ENCODE data around the gene MTERF2. TPM values are rescaled to one million over a fixed set of nuclear protein-coding genes. Genes with fewer than 3 reads are reported as not detected.

The MTERF2 gene
- polyA plus RNA-seq, 3 donors = 0.54 to 1.2 (median 0.73) TPM

DNA sequence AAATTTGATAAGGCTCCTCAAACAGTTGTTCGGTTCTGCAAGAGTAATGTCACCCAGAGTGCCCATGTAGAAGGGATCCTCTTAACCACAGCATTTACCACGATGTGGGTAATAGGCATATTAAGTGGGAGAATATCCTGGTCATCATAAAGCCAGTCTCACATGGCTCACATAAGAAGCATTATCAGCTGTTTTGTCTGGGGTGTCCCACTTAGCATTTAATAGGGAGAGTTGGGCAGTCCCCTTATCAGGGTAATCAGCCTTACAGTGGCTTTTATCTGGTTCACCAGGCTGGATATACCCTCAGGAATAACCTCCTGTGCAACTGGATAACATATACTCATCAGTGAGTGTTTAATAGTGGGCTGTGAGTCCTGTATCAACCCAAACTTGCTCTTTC lies 44.2 kb downstream of the MTERF2 start:
- peaks cover 27 to 63% of the 10 kb centered on the region in 2 donors for H3K9me3 ChIP-seq (replicated peaks in 1 of 2; ENCODE audit: control insufficient read depth in 1 of 2, insufficient read depth in 1 of 2, low read length in 2 of 2)
- no peak overlapping the region for H3K4me3 ChIP-seq (replicated peaks in 1 of 3; ENCODE audit: low read depth in 2 of 3, low read length in 3 of 3)
- no peak overlapping the region for H2AFZ ChIP-seq (ENCODE audit: insufficient read depth, low read depth, low read length, poor library complexity, severe bottlenecking)
- H3K4me3 Mint-ChIP-seq = peak overlapping the region in 1 of 2 donors; percentile 61
- H3K4me2 ChIP-seq (replicated peaks; ENCODE audit: extremely low read depth, low read length, poor library complexity, severe bottlenecking) = no peak overlapping the region
- no peak overlapping the region for H3K27ac ChIP-seq (ENCODE audit: low read depth in 1 of 2, low read length in 2 of 2)
- peaks cover 11 to 53% (median 41%) of the 10 kb centered on the region in 7 donors for H3K9me3 Mint-ChIP-seq
- no peak for DNase-seq
- no peaks in the 10 kb centered on the region for H4K20me1 ChIP-seq (ENCODE audit: insufficient read depth, low read length)
- no peaks in the 10 kb centered on the region for H3K79me2 ChIP-seq (ENCODE audit: insufficient read depth, low read length)
- H3K36me3 ChIP-seq (replicated peaks in 1 of 2; ENCODE audit: control insufficient read depth in 1 of 2, insufficient read depth in 2 of 2, low read length in 2 of 2) = no peaks in the 10 kb centered on the region
- peaks cover 53 to 84% (median 59%) of the 10 kb centered on the region in 3 donors for H3K27me3 Mint-ChIP-seq (ENCODE audit: low read depth in 3 of 3)
- H3K27ac Mint-ChIP-seq = no peak overlapping the region
- peaks cover 60 to 72% of the 10 kb centered on the region in 2 donors for H3K27me3 ChIP-seq (ENCODE audit: control insufficient read depth in 2 of 2, insufficient read depth in 2 of 2, low read length in 2 of 2)
- no CpG with 5 or more reads among the region's 2 CpGs for WGBS (ENCODE audit: insufficient coverage)
- no peaks in the 10 kb centered on the region for H3K4me1 ChIP-seq (ENCODE audit: control insufficient read depth in 1 of 2, insufficient read depth in 2 of 2, low read length in 2 of 2)
- no peak overlapping the region for H3K9ac ChIP-seq (ENCODE audit: insufficient read depth, low read length, poor library complexity, severe bottlenecking)
- H3K4me1 Mint-ChIP-seq = no peaks in the 10 kb centered on the region
- H3K36me3 Mint-ChIP-seq = no peaks in the 10 kb centered on the region
- TF ChIP-seq, protein P1, sequence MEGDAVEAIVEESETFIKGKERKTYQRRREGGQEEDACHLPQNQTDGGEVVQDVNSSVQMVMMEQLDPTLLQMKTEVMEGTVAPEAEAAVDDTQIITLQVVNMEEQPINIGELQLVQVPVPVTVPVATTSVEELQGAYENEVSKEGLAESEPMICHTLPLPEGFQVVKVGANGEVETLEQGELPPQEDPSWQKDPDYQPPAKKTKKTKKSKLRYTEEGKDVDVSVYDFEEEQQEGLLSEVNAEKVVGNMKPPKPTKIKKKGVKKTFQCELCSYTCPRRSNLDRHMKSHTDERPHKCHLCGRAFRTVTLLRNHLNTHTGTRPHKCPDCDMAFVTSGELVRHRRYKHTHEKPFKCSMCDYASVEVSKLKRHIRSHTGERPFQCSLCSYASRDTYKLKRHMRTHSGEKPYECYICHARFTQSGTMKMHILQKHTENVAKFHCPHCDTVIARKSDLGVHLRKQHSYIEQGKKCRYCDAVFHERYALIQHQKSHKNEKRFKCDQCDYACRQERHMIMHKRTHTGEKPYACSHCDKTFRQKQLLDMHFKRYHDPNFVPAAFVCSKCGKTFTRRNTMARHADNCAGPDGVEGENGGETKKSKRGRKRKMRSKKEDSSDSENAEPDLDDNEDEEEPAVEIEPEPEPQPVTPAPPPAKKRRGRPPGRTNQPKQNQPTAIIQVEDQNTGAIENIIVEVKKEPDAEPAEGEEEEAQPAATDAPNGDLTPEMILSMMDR (IDR thresholded peaks at IDR 0.05) = no peak
- intact Hi-C loops (cut with micrococcal nuclease) = no loop called here

DNA sequence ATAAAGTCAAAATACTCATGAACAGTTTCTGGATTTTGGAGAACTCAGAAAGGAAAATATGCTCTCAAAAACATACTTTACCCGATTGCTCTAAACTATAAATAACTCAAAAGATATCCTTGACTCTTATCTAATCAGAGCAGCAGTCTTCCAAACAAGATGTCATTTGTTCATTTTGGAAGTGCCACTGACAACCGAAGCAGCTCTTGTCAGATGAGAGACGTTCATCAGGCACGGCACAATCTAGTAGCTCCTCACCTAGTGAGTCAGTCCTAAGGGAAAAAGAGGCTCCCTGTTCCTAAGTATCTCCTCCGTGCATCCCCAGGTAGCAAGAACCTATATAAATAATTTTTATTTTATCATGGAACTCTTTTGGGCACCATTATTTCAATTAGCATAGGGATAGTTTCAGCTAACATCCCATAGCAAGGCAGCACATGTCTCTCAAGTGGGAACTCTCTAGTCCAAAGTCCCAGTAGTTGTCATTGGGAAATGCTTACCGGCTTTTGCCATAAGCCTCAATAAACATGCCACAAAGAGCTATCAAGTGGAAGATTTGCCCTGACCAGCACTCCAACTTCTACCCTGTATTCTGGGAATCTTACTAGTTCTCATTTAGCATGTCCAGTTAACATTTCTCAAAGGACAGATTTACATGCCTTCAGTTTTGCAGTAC lies 45.3 kb downstream of the MTERF2 start:
- no peaks in the 10 kb centered on the region for H3K4me1 ChIP-seq (ENCODE audit: control insufficient read depth in 1 of 2, insufficient read depth in 2 of 2, low read length in 2 of 2)
- H3K4me3 ChIP-seq (replicated peaks in 1 of 3; ENCODE audit: low read depth in 2 of 3, low read length in 3 of 3) = no peak overlapping the region
- H2AFZ ChIP-seq (ENCODE audit: insufficient read depth, low read depth, low read length, poor library complexity, severe bottlenecking) = no peak overlapping the region
- Mint-ChIP-seq H3K9me3 (peaks cover 6 to 50% (median 35%) of the 10 kb centered on the region in 7 donors), H3K4me1 (no peaks in the 10 kb centered on the region), H3K27me3 (ENCODE audit: low read depth in 3 of 3) (peaks cover 57 to 84% (median 62%) of the 10 kb centered on the region in 3 donors), H3K36me3 (no peaks in the 10 kb centered on the region), H3K4me3 (peak overlapping the region in 1 of 2 donors; percentile 70), H3K27ac (no peak overlapping the region)
- no peaks in the 10 kb centered on the region for H3K36me3 ChIP-seq (replicated peaks in 1 of 2; ENCODE audit: control insufficient read depth in 1 of 2, insufficient read depth in 2 of 2, low read length in 2 of 2)
- WGBS (ENCODE audit: insufficient coverage) = 60% methylated on average over 4 of the region's 6 CpGs
- TF ChIP-seq, protein P1 (IDR thresholded peaks at IDR 0.05) = no peak
- intact Hi-C loops (cut with micrococcal nuclease) = no loop called here
- H3K9me3 ChIP-seq (replicated peaks in 1 of 2; ENCODE audit: control insufficient read depth in 1 of 2, insufficient read depth in 1 of 2, low read length in 2 of 2) = peaks cover 18 to 52% of the 10 kb centered on the region in 2 donors
- no peak overlapping the region for H3K27ac ChIP-seq (ENCODE audit: low read depth in 1 of 2, low read length in 2 of 2)
- DNase-seq = no peak
- peaks cover 59 to 70% of the 10 kb centered on the region in 2 donors for H3K27me3 ChIP-seq (ENCODE audit: control insufficient read depth in 2 of 2, insufficient read depth in 2 of 2, low read length in 2 of 2)
- H3K4me2 ChIP-seq (replicated peaks; ENCODE audit: extremely low read depth, low read length, poor library complexity, severe bottlenecking) = no peak overlapping the region
- H3K9ac ChIP-seq (ENCODE audit: insufficient read depth, low read length, poor library complexity, severe bottlenecking) = no peak overlapping the region
- no peaks in the 10 kb centered on the region for H4K20me1 ChIP-seq (ENCODE audit: insufficient read depth, low read length)
- H3K79me2 ChIP-seq (ENCODE audit: insufficient read depth, low read length) = no peaks in the 10 kb centered on the region

Measured in CD14-positive monocyte (primary cell).